Mucosa of rectum (tissue), 2 donors: ENCODE results near the gene GNB1.
"Not testable (repeated sequence)": the region's sequence is repeated elsewhere in the genome, so short reads cannot be mapped to it uniquely, and the experiment has no call there.

ENCODE experiments used
- H3K27ac ChIP-seq, 2 donors: one replicate each; pipeline ENCODE4 v1.7.0; 2013; ENCODE audit warnings: inconsistent platforms in 2 of 2, low read depth in 2 of 2, low read length in 2 of 2
- H3K27me3 ChIP-seq, 2 donors: one replicate each; pipeline ENCODE4 v1.7.0; 2013; ENCODE audit warnings: low read length in 2 of 2; ENCODE audit not compliant: control insufficient read depth in 2 of 2, insufficient read depth in 2 of 2
- H3K36me3 ChIP-seq, 2 donors: one replicate each; pipeline ENCODE4 v1.7.0; 2013; ENCODE audit warnings: low read length in 2 of 2; ENCODE audit not compliant: control insufficient read depth in 2 of 2, insufficient read depth in 2 of 2
- H3K4me1 ChIP-seq, 2 donors: one replicate each; pipeline ENCODE4 v1.7.0; 2013; ENCODE audit warnings: low read length in 2 of 2, mild to moderate bottlenecking in 1 of 2; ENCODE audit not compliant: control insufficient read depth in 2 of 2, insufficient read depth in 2 of 2
- H3K4me3 ChIP-seq, 2 donors: one replicate each; pipeline ENCODE4 v1.7.0; 2013; ENCODE audit warnings: low read length in 2 of 2
- H3K9ac ChIP-seq, 2 donors: one replicate each; pipeline ENCODE4 v1.7.0; 2013; ENCODE audit warnings: low read length in 2 of 2, low read depth in 1 of 2, mild to moderate bottlenecking in 1 of 2
- H3K9me3 ChIP-seq, 2 donors: one replicate each; pipeline ENCODE4 v1.7.0; 2013; ENCODE audit warnings: low read length in 2 of 2; ENCODE audit not compliant: control insufficient read depth in 2 of 2
- donor health status: healthy.
- donor health status: Normal muscosa, but diverticular disease.

The GNB1 gene

DNA sequence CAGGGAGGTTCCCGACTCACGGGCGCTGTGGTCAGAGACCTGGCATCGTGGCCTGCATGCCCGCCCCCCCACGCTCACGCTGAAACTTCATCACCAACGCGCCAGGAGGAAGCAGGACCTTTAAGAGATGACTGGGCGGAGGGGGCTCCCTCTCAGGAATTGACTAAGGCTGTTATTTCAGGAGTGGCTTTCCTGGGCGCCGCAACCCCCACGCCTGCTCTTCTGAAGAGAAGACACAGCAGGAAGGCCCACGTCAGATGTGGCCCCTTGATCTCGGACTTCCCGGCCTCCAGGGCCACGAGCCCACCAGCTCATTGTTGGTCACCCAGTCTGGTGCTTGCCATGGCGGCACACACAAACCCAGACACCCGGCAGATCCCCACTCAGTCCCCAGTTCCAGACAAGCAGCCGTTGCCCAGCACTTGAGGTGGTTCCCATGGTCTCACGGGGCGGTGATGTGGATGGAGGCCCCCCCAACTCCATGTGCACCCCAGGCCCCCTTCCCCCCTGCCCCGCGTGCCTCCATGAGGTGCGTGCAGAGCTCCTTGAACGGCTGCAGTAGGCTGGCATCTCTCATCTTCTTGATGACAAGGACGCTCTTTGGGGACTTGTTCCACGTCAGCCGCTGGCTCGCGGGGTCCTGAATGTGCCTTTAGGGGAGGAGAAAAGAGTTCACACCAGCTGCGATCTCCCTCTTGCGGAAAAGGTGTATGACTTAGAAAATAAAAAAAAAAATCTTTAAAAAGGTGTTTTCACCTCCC, 134.0 kb downstream of the GNB1 start:
- Histone ChIP-seq H3K9ac (no peak overlapping the region), H3K36me3 (peaks cover 36 to 65% of the 10 kb centered on the region in 2 donors), H3K27ac (peak overlapping the region in 1 of 2 donors; percentile 95), H3K4me1 (peaks cover 22 to 26% of the 10 kb centered on the region in 2 donors), H3K9me3 (no peaks in the 10 kb centered on the region), H3K27me3 (no peaks in the 10 kb centered on the region), H3K4me3 (no peak overlapping the region)

DNA sequence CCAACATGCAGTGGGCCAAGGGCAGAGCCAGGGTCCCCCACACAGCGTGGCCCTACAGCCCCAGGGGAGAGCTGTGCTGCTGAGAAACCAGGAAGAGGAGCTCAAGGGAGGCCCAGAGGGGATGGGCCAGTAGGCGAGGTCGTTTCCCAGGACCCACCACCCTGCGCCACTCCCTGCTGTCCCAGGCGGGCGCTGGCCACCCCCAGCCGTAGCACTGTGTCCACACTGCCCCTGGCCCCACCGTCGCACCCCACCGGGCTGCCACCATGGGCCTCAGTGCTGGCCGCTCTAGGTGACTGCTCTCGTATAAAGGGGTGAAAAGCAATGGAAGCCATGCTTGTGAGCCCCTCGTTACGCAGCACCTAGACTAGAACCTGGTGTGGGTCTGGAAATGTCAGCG, 135.0 kb downstream of the GNB1 start:
- Histone ChIP-seq H3K27me3 (no peaks in the 10 kb centered on the region), H3K36me3 (peaks cover 32 to 58% of the 10 kb centered on the region in 2 donors)

DNA sequence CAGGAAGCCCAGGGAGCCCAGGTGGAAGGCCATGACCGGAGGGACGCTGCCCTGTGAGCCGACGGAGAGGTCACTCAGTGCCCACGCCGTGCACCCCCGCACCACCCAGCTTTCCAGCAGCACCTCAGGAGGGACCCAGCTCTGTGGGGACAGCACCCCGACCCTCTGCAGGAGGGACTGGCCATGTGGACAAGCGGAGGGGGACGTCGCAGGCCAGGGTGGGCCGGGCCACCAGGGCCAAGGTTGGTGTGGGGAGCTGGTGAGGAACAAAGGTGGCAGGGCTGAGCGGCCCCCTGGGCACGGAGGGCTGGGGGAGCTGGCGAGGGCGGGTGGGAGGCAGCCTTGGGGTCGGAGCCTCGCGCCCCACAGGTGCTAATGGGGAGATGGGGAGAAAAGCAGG, 135.5 kb downstream of the GNB1 start:
- H3K9me3 ChIP-seq = no peaks in the 10 kb centered on the region
- peaks cover 32 to 53% of the 10 kb centered on the region in 2 donors for H3K36me3 ChIP-seq
- H3K4me3 ChIP-seq = no peak overlapping the region
- H3K4me1 ChIP-seq = peaks cover 22 to 26% of the 10 kb centered on the region in 2 donors
- no peak overlapping the region for H3K27ac ChIP-seq
- no peaks in the 10 kb centered on the region for H3K27me3 ChIP-seq
- H3K9ac ChIP-seq = no peak overlapping the region

More for the DNA sequence above, 135.0 kb downstream of the GNB1 start:
- H3K4me1 ChIP-seq = peaks cover 22 to 26% of the 10 kb centered on the region in 2 donors
- H3K9me3 ChIP-seq = no peaks in the 10 kb centered on the region
- H3K9ac ChIP-seq = no peak overlapping the region
- H3K4me3 ChIP-seq = no peak overlapping the region
- no peak overlapping the region for H3K27ac ChIP-seq

DNA sequence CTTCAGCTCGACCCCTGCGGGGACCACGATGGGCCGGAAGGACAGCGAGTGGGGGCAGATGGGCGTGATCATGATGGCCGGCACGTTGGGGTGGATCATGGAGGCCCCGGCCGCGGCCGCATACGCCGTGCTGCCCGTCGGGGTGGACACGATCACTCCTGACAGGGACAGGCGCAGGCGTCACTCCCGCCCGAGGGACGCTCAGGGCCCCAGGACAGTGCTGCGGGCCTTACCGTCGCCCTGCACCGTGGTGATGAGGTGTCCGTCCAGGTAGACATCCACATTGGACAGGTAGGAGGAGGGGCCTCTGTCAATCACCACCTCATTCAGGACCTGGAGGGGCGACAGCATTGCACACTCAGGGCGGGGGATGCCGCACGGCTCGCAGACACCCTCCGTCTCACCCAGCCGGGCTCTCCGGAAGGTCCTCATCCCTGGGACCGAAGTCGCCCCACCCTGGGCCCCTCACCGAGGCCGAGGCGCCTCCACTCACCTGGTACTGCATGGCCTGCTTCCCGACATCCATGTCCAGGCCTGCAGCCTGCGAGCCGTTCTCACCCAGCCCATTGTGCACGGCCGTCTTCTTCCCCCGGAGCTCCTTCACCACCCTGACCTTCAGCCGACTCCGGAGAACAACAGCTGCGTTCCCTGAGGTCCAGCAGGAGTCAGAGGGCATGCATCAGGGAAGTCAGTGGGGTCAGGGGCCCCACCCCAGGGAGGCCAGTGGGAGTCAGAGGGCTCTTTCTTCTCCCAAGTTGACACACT, 136.7 kb downstream of the GNB1 start:
- peaks cover 32 to 49% of the 10 kb centered on the region in 2 donors for H3K36me3 ChIP-seq
- H3K4me1 ChIP-seq = peaks cover 13 to 18% of the 10 kb centered on the region in 2 donors
- no peak overlapping the region for H3K9ac ChIP-seq
- no peaks in the 10 kb centered on the region for H3K27me3 ChIP-seq
- H3K27ac ChIP-seq = no peak overlapping the region
- H3K4me3 ChIP-seq = no peak overlapping the region
- no peaks in the 10 kb centered on the region for H3K9me3 ChIP-seq

DNA sequence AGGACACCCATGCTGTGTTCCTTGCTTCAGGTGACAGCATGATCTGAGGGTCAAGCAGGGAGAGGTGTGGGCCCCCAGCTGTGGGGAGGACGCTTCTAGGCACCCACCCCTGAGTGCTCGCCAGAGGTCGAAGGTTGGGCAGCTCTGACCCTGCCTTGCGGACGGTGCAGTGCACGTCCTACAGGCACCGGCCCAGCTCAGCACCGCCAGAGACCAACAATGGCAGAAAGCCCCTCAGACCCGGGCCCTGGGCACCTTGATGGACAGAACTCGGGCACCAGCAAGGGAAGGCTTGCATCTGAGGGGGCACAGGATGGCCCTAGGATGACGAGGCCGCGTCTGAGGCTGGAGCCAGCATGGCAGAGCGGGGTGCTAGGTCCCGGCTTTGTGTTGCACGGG, 137.3 kb downstream of the GNB1 start:
- no peaks in the 10 kb centered on the region for H3K9me3 ChIP-seq
- H3K4me3 ChIP-seq = no peak overlapping the region
- H3K27ac ChIP-seq = no peak overlapping the region
- H3K36me3 ChIP-seq = peaks cover 32 to 45% of the 10 kb centered on the region in 2 donors
- H3K27me3 ChIP-seq = no peaks in the 10 kb centered on the region
- no peak overlapping the region for H3K9ac ChIP-seq
- H3K4me1 ChIP-seq = peaks cover 8 to 13% of the 10 kb centered on the region in 2 donors

DNA sequence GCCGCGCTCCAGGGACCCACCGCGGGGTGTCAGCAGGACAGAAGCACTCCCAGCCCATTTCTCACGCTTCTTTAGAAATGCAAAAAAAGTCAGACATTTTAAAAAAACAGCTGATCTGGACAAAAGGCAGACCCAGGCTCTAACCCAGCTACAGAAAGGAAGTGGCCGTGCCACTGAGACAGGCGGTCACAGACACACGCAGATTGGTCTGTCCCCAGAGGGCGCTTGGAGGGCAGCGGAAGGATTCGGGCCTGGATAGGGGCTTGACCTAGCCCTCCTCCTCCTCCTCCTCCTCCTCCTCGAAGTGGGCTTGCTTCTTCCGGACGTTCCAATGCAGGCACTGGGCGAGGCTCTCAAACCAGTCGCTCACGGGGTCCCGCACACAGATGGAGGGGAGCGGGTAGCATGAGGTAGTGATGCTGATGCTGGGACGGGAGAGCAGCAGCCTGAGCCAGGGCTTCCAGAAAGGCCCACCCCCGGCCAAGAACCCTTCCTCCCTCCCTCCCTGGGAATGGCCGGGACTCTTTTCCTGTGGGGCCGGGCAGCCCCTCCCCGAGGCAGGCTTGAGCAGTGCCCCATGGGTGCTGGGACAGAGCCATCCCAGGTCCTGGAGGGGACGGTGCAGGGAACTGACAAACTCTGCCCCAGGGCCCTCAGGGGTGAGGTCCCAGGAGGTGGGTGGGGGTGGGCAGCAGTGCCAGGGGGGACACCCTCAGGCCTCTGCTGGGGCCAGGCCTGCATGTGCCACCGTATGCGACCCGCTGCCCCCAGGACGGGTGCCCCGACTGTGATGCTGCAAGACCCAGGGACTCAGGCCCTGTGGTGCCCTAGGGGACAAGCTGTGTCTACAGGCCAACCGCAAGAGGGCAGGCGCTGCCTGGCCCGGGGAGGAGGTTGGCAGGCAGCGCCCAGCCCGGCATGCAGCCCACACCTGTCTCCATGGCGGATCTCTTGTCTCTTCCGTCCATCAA, 138.0 kb downstream of the GNB1 start:
- no peak overlapping the region for H3K4me3 ChIP-seq
- H3K27ac ChIP-seq = no peak overlapping the region
- peaks cover 32 to 45% of the 10 kb centered on the region in 2 donors for H3K36me3 ChIP-seq
- H3K4me1 ChIP-seq = peaks cover 1 to 6% of the 10 kb centered on the region in 2 donors
- no peaks in the 10 kb centered on the region for H3K9me3 ChIP-seq
- no peak overlapping the region for H3K9ac ChIP-seq
- H3K27me3 ChIP-seq = no peaks in the 10 kb centered on the region

DNA sequence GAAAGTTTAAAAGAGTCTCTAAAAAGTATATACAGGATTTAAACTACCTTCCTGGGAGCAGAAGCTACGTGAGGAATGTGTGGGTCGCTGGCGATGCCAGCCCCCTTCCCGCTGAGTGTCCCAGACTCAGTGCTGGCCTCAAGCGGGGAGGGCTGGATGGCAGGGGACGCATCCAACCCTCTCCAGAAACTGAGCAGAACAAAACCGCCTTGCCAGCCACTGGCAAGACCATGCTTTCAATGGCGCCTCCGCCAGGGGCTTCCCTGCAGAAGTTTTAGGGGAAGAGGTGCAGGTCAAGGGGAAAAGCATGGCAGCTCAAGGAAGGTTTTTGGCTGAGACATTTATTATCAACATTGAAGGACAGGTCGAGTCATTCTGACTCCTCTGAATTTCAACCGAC, 138.7 kb downstream of the GNB1 start:
- Histone ChIP-seq H3K36me3 (peaks cover 32 to 41% of the 10 kb centered on the region in 2 donors), H3K4me1 (no peaks in the 10 kb centered on the region), H3K27ac (no peak overlapping the region)

DNA sequence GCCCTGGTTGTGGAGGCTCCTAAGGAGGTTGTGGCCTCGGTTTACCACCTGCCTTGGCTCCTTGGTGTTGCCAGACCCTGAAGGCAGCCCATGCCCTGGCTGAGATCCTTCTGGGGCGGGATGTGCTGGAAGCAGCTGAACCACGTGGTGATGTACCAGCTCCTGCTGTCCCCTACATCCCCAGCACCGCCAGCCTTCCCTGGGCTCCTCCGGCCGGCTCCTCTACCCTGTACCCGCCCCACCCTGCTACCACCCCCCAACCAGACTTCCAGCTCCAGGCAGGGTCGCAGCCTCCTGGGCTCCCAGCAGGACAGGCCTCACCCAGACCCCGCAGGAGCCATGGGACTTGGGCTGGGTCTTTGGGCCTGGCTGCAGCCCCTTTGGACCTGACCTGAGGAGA, 140.9 kb downstream of the GNB1 start:
- not testable (repeated sequence) for H3K9me3 ChIP-seq, H3K9ac ChIP-seq, H3K4me1 ChIP-seq, H3K27me3 ChIP-seq, H3K27ac ChIP-seq, H3K4me3 ChIP-seq
- peaks cover 15 to 24% of the 10 kb centered on the region in 2 donors for H3K36me3 ChIP-seq

More for the DNA sequence above, 138.7 kb downstream of the GNB1 start:
- Histone ChIP-seq H3K27me3 (no peaks in the 10 kb centered on the region), H3K4me3 (no peak overlapping the region), H3K9me3 (no peaks in the 10 kb centered on the region), H3K9ac (no peak overlapping the region)

DNA sequence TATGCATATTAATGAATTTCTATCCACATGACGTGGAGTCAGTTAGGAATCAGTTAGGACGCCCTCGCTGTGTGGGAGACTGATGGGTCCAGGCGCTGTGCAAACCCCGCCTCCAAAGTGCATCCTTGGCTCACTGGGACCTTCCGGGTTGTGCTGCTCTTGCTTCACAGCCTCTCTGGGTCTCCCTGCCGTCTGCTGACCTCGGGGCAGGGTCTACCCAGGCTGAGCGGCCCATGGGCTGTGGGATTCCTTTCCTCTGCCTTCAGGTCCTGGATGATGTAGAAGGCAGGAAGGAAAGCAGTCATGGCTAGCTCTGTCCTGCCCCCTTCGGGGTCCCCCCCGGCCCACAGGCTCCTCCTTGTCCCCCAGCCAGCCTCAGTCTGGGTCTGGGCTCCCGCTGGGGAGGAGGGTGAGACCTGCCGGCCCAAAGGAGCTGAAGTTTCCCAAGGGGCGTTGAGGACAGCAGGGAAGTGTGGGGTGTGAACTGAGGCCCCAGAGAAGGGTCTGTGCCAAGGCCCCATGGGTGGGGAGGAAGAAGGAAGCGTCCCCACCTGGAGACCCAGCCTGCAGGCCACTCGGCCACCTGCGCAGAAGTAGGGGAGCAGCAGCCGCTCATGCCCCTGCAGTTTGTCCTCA, 142.1 kb downstream of the GNB1 start:
- Histone ChIP-seq H3K9me3 (no peaks in the 10 kb centered on the region), H3K4me1 (no peaks in the 10 kb centered on the region), H3K9ac (no peak overlapping the region), H3K4me3 (no peak overlapping the region), H3K36me3 (peaks cover 8 to 15% of the 10 kb centered on the region in 2 donors), H3K27ac (no peak overlapping the region), H3K27me3 (no peaks in the 10 kb centered on the region)
